ENCODE data around the gene FXYD3. TPM values are rescaled to one million over a fixed set of nuclear protein-coding genes. Genes with fewer than 3 reads are reported as not detected.

The FXYD3 gene
- total and polyA plus RNA-seq, 2 of the 13 experiments (the other 11 are each of a cell fraction or from before 2014, with no cell fraction given) = 4.9 TPM; not detected in 1

GRCh38 chr19:35085947-35086346 is 29.7 kb upstream of the FXYD3 start:
- ChIA-PET CTCF (ENCODE audit: low intra/inter-chr PET ratio, low total read pairs) (no interaction called here), POLR2A (no interaction called here)
- intact Hi-C loops (cut with micrococcal nuclease; ENCODE audit: unreplicated experiment) = no loop called here
- H2AFZ ChIP-seq (ENCODE audit: low read length) = no peak overlapping the region
- H3K9me3 ChIP-seq (ENCODE audit: low read length) = no peaks in the 10 kb centered on the region
- H3K4me1 ChIP-seq (ENCODE audit: insufficient read depth, low read length) = peaks cover 30% of the 10 kb centered on the region
- H3K4me3 ChIP-seq (replicated peaks in 1 of 3; ENCODE audit: insufficient read depth in 1 of 3, low read depth in 2 of 3, low read length in 3 of 3) = no peak overlapping the region
- H3K27me3 ChIP-seq (ENCODE audit: control insufficient read depth in 1 of 2, insufficient read depth in 2 of 2, low read length in 2 of 2) = peaks cover 0 to 27% of the 10 kb centered on the region in 2 experiments; a peak in 3 of 5 replicates
- H3K79me2 ChIP-seq (ENCODE audit: insufficient read depth, low read length) = no peaks in the 10 kb centered on the region
- no peak for DNase-seq (ENCODE audit: low spot score)
- no peak overlapping the region for H3K27ac ChIP-seq (ENCODE audit: extremely low read length, insufficient read depth, low read length)
- H4K20me1 ChIP-seq (ENCODE audit: insufficient read depth, low read length) = no peaks in the 10 kb centered on the region
- TF ChIP-seq NR2F6 (IDR thresholded peaks at IDR 0.05) (no peak), NR2F6 (CRISPR knock-in tag; IDR thresholded peaks at IDR 0.05) (no peak), NFIB (CRISPR knock-in tag; IDR thresholded peaks at IDR 0.05; ENCODE audit: borderline replicate concordance) (no peak), ZNF552 (CRISPR knock-in tag; IDR thresholded peaks at IDR 0.05; ENCODE audit: borderline replicate concordance) (no peak), ARHGAP35 (CRISPR knock-in tag; IDR thresholded peaks at IDR 0.05; ENCODE audit: borderline replicate concordance) (no peak), ZNF678 (CRISPR knock-in tag; IDR thresholded peaks at IDR 0.05) (no peak), HNF4G (IDR thresholded peaks at IDR 0.05; ENCODE audit: borderline replicate concordance, low read depth, low read length) (no peak), HNF4G (CRISPR knock-in tag; IDR thresholded peaks at IDR 0.05; ENCODE audit: borderline replicate concordance, low read depth) (no peak), JDP2 (CRISPR knock-in tag; IDR thresholded peaks at IDR 0.05; ENCODE audit: borderline replicate concordance) (no peak), SOX6 (IDR thresholded peaks at IDR 0.05) (no peak), SOX6 (CRISPR knock-in tag; IDR thresholded peaks at IDR 0.05) (no peak), ZNF556 (CRISPR knock-in tag; IDR thresholded peaks at IDR 0.05; ENCODE audit: borderline replicate concordance) (no peak), ZNF441 (CRISPR knock-in tag; IDR thresholded peaks at IDR 0.05; ENCODE audit: borderline replicate concordance) (no peak)
- in situ Hi-C loops (cut with HindIII; ENCODE audit: extremely low pct_ligation_motif_present, low pct_unique_long_range_greater_than_20kb) = no loop called here
- FAIRE-seq = no peak
- BruUV-seq (replicated peaks) = no TSS peak
- H3K9ac ChIP-seq (ENCODE audit: insufficient read depth, low read depth, low read length) = no peak overlapping the region
- H3K36me3 ChIP-seq (replicated peaks in 1 of 2; ENCODE audit: control insufficient read depth in 1 of 2, insufficient read depth in 2 of 2, low read length in 2 of 2) = no peaks in the 10 kb centered on the region
- H3K4me2 ChIP-seq (ENCODE audit: low read depth, low read length) = no peak overlapping the region
- ATAC-seq = no peak
- 28% methylated on average over 6 of the region's 6 CpGs for WGBS (ENCODE audit: low lambda C conversion rate)
